Suppressor macrophage treated with lipopolysaccharide for 4 hours (primary cell): ENCODE data around the gene CYP1B1.
"Not testable (repeated sequence)": the region's sequence is repeated elsewhere in the genome, so short reads cannot be mapped to it uniquely, and the experiment has no call there.

Experiments
- DNase-seq: peaks from one replicate; pipeline ENCODE4 v3.0.0-alpha.2; 2020

CYP1B1 gene

GRCh38 chr2:38098421-38099098, 22.6 kb upstream of the CYP1B1 start:
- DNase-seq, result peak; percentile 82

GRCh38 chr2:38097988-38098385, 22.0 kb upstream of the CYP1B1 start:
- DNase-seq, result no peak

- no peak for DNase-seq
Measured at GRCh38 chr2:38097258-38097987, 21.5 kb upstream of the CYP1B1 start.

- no peak for DNase-seq
Measured at GRCh38 chr2:38095996-38096861, 20.3 kb upstream of the CYP1B1 start.

GRCh38 chr2:38095079-38095995, 19.4 kb upstream of the CYP1B1 start:
- DNase-seq, result no peak

GRCh38 chr2:38093527-38094165, 17.7 kb upstream of the CYP1B1 start:
- no peak for DNase-seq

GRCh38 chr2:38092196-38092902, 16.4 kb upstream of the CYP1B1 start:
- peak; percentile 94 for DNase-seq

GRCh38 chr2:38091760-38092159, 15.8 kb upstream of the CYP1B1 start:
- DNase-seq, result no peak

GRCh38 chr2:38090928-38091327, 15.0 kb upstream of the CYP1B1 start:
- DNase-seq, result no peak

- not testable (repeated sequence) for DNase-seq
Measured at GRCh38 chr2:38090212-38090611, 14.3 kb upstream of the CYP1B1 start.

- not testable (repeated sequence) for DNase-seq
Measured at GRCh38 chr2:38085998-38086698, 10.2 kb upstream of the CYP1B1 start.

GRCh38 chr2:38084556-38084955, 8.6 kb upstream of the CYP1B1 start:
- DNase-seq, result not testable (repeated sequence)

- not testable (repeated sequence) for DNase-seq
Measured at GRCh38 chr2:38082727-38083126, 6.8 kb upstream of the CYP1B1 start.

GRCh38 chr2:38080346-38080745, 4.4 kb upstream of the CYP1B1 start:
- DNase-seq, result no peak

- no peak for DNase-seq
Measured at GRCh38 chr2:38079116-38080052, 3.4 kb upstream of the CYP1B1 start.

- DNase-seq, result no peak
Measured at GRCh38 chr2:38077431-38077769, 1.4 kb upstream of the CYP1B1 start.

- DNase-seq, result peak; percentile 90
Measured at GRCh38 chr2:38076710-38077430, 919 bp upstream of the CYP1B1 start.

GRCh38 chr2:38076152-38076709, 280 bp upstream of the CYP1B1 start:
- DNase-seq, result peak; percentile 91
